Activated CD8-positive, alpha-beta T cell treated with anti-CD3 and anti-CD28 coated beads for 36 hours (primary cell): ENCODE results near the gene BBLN. TPM values are rescaled to one million over a fixed set of nuclear protein-coding genes. Genes with fewer than 3 reads are reported as not detected.

Experiments
- ATAC-seq: fragments of 200-7000 bp; cut with Tn5 transposase; one replicate; pipeline ENCODE4 v1.10.0; 2021; ENCODE audit warnings: mild to moderate bottlenecking, moderate library complexity
- CTCF ChIA-PET: fragments of 350-600 bp; sonication (Branson Sonifier 250); formaldehyde crosslinking; loops from one replicate; lab custom pipeline; 2021; ENCODE audit warnings: antibody characterized with exemption; lab: Charles Lee
- POLR2A ChIA-PET: fragments of 350-600 bp; sonication (Branson Sonifier 250); formaldehyde crosslinking; loops from one replicate; lab custom pipeline; 2021; ENCODE audit warnings: antibody characterized with exemption; lab: Charles Lee
- DNase-seq: peaks from one replicate; pipeline ENCODE4 v3.0.0-alpha.2; 2020
- H3K27ac Mint-ChIP-seq: one replicate; pipeline ENCODE4 v1.8.0; 2021; ENCODE audit warnings: mild to moderate bottlenecking, mixed read lengths
- H3K27me3 Mint-ChIP-seq: one replicate; pipeline ENCODE4 v1.8.0; 2021; ENCODE audit warnings: mixed read lengths
- H3K36me3 Mint-ChIP-seq: one replicate; pipeline ENCODE4 v1.8.0; 2021; ENCODE audit warnings: low read depth, mixed read lengths
- H3K4me1 Mint-ChIP-seq: one replicate; pipeline ENCODE4 v1.8.0; 2021; ENCODE audit warnings: low read depth, mixed read lengths
- H3K4me3 Mint-ChIP-seq: one replicate; pipeline ENCODE4 v1.8.0; 2021; ENCODE audit warnings: mild to moderate bottlenecking, moderate library complexity, mixed read lengths
- H3K9me3 Mint-ChIP-seq: one replicate; pipeline ENCODE4 v1.8.0; 2021; ENCODE audit warnings: mixed read lengths
- intact Hi-C: fragments of 100-400 bp; cut with micrococcal nuclease; formaldehyde crosslinking; loops from one replicate; pipeline ENCODE4 v1.10.0; 2022
- total RNA-seq, 2 experiments: library from RNA; stranded (reverse); gene quantifications; one replicate each; pipeline ENCODE4 v1.2.3, GENCODE V29; 2021
- TF ChIP-seq, protein P1 (sequence below): fragments of 200-600 bp; IDR thresholded peaks from one replicate; pipeline ENCODE4 v1.8.0; 2022; ENCODE audit warnings: antibody characterized with exemption, mild to moderate bottlenecking

Gene BBLN
- total RNA-seq, 2 experiments from 2014 or later, result 127 to 132 TPM

DNA sequence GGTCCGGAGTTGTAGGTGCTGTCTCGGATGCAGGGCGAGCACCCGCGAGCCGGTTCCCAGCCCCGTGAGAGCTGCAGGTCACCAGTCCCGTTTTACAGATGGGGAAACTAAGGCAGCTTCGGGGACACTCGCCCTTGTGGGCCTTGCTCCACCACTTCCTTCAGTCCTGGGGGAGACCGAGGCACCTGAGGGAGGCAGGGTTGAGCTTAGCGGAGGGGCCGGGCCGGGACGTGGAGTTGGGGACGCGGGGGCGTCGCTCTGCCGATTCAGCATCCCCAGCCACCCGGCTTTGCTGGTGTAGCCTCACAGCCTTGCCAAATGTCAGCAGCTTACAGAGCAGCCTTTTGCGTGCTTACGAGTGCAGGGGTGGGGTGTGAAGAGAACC, 530 bp downstream of the BBLN start:
- Mint-ChIP-seq H3K27me3 (no peaks in the 10 kb centered on the region), H3K27ac (peak overlapping the region; percentile 87), H3K4me3 (peak overlapping the region; percentile 81), H3K4me1 (peaks cover 24% of the 10 kb centered on the region), H3K9me3 (no peaks in the 10 kb centered on the region), H3K36me3 (peaks cover 19% of the 10 kb centered on the region)
- intact Hi-C loops, result no loop called here
- ChIA-PET POLR2A (interaction anchor here (0.6 to 1.8 kb wide), 10 partner anchors 10 to 209 kb away, joined by 3 to 9 read pairs (median 4); no protein-coding TSS in a partner anchor), CTCF (interaction anchor here (1.1 to 2.7 kb wide), 4 partner anchors 15 to 44 kb away, joined by 3 to 10 read pairs (median 6); no protein-coding TSS in a partner anchor)
- ATAC-seq (peak; percentile 57), DNase-seq (peak; percentile 86)
- TF ChIP-seq, protein P1, sequence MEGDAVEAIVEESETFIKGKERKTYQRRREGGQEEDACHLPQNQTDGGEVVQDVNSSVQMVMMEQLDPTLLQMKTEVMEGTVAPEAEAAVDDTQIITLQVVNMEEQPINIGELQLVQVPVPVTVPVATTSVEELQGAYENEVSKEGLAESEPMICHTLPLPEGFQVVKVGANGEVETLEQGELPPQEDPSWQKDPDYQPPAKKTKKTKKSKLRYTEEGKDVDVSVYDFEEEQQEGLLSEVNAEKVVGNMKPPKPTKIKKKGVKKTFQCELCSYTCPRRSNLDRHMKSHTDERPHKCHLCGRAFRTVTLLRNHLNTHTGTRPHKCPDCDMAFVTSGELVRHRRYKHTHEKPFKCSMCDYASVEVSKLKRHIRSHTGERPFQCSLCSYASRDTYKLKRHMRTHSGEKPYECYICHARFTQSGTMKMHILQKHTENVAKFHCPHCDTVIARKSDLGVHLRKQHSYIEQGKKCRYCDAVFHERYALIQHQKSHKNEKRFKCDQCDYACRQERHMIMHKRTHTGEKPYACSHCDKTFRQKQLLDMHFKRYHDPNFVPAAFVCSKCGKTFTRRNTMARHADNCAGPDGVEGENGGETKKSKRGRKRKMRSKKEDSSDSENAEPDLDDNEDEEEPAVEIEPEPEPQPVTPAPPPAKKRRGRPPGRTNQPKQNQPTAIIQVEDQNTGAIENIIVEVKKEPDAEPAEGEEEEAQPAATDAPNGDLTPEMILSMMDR, result no peak

DNA sequence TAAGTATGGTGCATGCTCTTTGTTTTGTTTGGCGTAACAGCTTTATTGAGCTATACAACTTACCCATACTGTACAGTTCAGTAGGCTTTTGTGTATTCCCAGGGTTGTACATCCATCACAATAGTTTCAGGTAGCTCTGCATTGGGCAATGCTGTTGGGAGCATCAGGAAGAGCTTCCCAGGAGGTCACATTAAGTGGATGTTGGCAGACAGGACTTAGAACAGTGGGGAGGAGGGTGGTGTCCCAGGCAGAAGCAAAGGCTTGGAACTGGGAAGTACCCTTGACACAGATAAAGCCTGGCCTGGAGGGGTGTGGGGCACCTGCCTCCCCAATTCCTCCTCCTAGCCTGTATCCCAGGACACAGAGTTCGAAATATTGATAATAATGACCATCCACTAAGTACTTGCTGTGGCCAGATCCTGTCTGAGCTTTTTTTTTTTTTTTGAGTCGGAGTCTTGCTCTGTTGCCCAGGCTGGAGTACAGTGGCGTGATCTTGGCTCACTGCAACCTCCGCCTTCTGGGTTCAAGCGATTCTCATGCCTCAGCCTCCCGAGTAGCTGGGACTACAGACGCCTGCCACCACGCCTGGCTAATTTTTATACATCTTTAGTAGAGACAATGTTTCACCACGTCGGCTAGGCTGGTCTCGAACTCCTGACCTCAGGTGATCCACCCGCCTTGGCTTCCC, 1.3 kb downstream of the BBLN start:
- TF ChIP-seq, protein P1, result no peak
- DNase-seq (no peak), ATAC-seq (no peak)
- Mint-ChIP-seq H3K36me3 (peaks cover 23% of the 10 kb centered on the region), H3K4me1 (peaks cover 24% of the 10 kb centered on the region), H3K9me3 (no peaks in the 10 kb centered on the region), H3K4me3 (peak overlapping the region; percentile 81), H3K27me3 (no peaks in the 10 kb centered on the region), H3K27ac (peak overlapping the region; percentile 87)
- CTCF ChIA-PET, result interaction anchor here (1.1 to 2.7 kb wide), 4 partner anchors 15 to 45 kb away, joined by 3 to 10 read pairs (median 6); no protein-coding TSS in a partner anchor
- intact Hi-C loops, result no loop called here
- POLR2A ChIA-PET, result interaction anchor here (0.6 to 1.8 kb wide), 9 partner anchors 9 to 208 kb away, joined by 3 to 9 read pairs (median 3); no protein-coding TSS in a partner anchor

DNA sequence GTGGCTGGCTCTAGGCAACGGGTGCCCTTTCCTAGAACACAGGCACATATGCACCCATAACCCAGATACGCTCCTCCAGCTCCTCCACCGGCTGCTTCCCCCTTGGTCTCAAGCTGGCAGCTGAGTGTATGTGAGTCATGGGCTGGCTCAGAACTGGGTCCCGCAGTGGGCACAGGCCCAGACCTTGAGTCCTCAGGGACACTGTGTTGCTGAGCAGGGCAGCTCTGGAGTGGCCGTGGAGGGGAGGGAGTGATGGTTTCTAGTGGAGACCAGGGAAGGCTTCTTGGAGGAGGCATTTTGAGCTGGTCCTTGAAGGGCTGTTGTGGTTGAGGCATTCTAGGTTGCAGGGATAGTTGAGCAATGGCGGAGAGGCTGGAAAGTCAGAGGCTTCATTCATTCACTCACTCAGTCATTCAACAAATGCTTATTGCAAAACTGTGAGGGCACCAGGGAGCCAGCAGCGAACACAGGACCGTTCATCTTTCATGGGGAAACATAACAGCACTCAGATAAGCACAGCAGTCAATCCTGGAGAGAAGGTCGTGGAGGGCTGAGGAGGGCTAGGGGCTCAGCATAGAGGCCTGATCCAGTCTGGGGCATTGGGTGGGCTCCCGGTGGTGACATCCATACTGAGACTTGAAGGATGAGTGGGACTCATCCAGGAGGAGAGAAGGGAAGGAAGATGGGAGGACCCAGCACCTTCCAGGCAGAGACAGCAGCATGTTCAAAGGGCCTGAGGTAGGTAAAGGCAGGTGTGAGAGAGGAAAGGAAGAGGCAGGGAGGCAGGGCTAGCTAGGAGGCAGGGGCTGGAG, 2.4 kb downstream of the BBLN start:
- Mint-ChIP-seq H3K9me3 (no peaks in the 10 kb centered on the region), H3K27me3 (no peaks in the 10 kb centered on the region), H3K4me3 (peak overlapping the region; percentile 81), H3K36me3 (peaks cover 26% of the 10 kb centered on the region), H3K27ac (peak overlapping the region; percentile 14), H3K4me1 (peaks cover 24% of the 10 kb centered on the region)
- ChIA-PET CTCF (interaction anchor here (1.6 kb wide), 1 partner anchor 13 kb away, joined by 4 read pairs; no protein-coding TSS in a partner anchor), POLR2A (interaction anchor here (0.6 to 1.8 kb wide), 3 partner anchors 10 to 33 kb away, joined by 3 to 4 read pairs (median 3); no protein-coding TSS in a partner anchor)
- no peak for ATAC-seq
- TF ChIP-seq, protein P1, result no peak
- intact Hi-C loops, result no loop called here
- no peak for DNase-seq

DNA sequence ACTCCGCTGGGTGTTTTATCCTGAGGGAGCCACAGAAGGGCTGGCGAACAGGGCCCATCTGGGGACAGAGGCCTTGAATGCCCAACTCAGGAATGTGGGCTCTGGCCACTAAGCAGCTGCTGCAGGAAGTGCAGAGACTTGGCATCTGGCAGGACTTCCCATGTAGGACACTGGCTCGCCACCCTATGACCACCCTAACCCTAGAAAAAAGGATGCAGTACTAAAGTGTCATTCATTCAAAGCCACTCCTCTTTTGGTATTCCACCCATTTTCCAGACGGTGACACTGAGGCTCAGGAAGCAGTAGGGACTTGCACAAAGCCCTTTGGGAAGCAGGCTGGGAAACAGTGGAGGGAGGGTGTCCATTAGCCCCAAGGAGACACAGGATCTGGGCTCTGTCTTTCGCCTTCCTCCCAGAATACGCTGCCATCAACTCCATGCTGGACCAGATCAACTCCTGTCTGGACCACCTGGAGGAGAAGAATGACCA, 3.0 kb downstream of the BBLN start:
- TF ChIP-seq, protein P1, result no peak
- no peak for ATAC-seq
- ChIA-PET CTCF (no interaction called here), POLR2A (interaction anchor here (0.9 kb wide), 1 partner anchor 33 kb away, joined by 3 read pairs; no protein-coding TSS in a partner anchor)
- Mint-ChIP-seq H3K27me3 (no peaks in the 10 kb centered on the region), H3K9me3 (no peaks in the 10 kb centered on the region), H3K27ac (no peak overlapping the region), H3K4me3 (no peak overlapping the region), H3K36me3 (peaks cover 26% of the 10 kb centered on the region), H3K4me1 (peaks cover 24% of the 10 kb centered on the region)
- intact Hi-C loops, result no loop called here
- DNase-seq, result no peak
